NCI-H510A treated with DMSO at 0.1 percent for 48 hours (cell line): ENCODE data around the gene DEPDC7.
A peak's percentile ranks its signal among the peaks of the same experiment; 100 is the strongest.
"Not testable (repeated sequence)": the region's sequence is repeated elsewhere in the genome, so short reads cannot be mapped to it uniquely, and the experiment has no call there.

Experiments
- DNase-seq: peaks from one replicate; lab custom pipeline; 2025; lab: John Stamatoyannopoulos, UW

DEPDC7 gene

GRCh38 chr11:33025339-33025722 is 9.7 kb downstream of the DEPDC7 start:
- DNase-seq: no peak

- DNase-seq: no peak
Observed at GRCh38 chr11:33027233-33027632, 11.6 kb downstream of the DEPDC7 start.

DNA sequence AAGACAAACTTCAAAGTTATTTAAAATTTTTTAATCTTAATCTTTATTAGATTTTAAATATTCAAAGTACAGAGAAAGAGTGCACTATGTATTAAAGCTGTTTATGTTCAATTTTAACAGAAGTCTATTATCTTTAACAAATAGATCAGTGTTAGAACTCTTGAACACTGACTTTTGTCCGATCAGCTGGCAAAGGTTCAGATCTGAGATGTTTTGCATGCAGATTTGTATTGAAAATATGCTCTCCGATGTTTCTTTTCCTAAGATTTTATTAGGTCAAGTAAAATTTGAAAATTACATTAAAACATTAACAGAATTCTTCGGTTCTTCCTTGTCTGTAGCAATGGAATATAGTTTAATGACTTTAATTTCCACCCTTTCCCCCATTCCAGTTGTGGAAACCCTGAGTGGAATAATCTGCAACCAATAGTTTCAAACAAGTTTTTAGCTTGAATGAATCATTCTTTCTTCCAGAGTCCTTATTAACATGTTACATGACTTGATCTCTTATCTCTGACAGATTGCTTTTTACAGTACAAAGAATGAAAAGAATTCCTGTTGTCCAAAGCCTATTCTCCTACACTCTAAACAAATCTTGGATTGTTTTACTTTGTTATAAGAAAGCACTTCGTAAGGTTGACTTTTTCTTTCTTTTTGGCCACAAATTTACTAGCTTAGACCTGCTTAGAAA is 12.3 kb downstream of the DEPDC7 start:
- DNase-seq: no peak

GRCh38 chr11:33028537-33028914 is 12.8 kb downstream of the DEPDC7 start:
- DNase-seq: no peak

- not testable (repeated sequence) for DNase-seq
Observed at GRCh38 chr11:33029218-33029617, 13.5 kb downstream of the DEPDC7 start.

DNA sequence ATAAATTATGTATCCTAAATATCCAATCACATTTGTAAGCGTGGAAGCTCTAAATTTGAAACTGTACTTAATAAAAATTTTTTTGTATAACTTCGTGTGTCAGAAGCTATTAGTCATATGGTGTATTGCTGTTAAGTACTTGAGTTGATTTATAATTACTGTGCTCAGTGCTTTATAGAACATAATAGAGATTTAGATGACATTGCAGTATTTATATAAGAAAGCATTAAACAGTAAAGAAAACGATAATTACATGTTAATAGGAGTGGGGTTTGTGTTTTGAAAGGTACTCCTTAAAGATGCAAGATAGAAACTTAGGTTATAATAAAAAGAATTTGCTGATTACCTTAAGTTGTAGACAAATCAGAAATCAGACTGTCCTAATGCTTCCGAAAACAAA is 17.8 kb downstream of the DEPDC7 start:
- DNase-seq: no peak

DNA sequence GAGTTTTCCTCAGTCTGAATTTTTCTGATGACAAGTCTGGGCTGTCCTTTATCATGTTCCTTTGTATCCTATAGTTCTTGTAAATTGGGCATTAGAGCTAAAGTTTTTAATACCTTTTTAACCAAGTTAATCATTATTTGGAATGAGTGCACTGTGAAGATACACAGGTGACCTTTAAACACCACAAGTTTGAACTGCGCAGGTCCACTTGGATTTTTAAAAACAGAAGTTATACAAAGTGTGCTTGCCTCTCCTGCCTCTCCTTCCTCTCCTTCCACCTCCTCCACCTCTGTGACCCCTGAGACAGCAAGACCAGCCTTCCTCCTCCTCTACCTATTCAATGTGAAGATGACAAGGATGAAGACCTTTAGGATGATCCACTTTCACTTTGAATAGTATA is 19.3 kb downstream of the DEPDC7 start:
- DNase-seq: no peak

DNA sequence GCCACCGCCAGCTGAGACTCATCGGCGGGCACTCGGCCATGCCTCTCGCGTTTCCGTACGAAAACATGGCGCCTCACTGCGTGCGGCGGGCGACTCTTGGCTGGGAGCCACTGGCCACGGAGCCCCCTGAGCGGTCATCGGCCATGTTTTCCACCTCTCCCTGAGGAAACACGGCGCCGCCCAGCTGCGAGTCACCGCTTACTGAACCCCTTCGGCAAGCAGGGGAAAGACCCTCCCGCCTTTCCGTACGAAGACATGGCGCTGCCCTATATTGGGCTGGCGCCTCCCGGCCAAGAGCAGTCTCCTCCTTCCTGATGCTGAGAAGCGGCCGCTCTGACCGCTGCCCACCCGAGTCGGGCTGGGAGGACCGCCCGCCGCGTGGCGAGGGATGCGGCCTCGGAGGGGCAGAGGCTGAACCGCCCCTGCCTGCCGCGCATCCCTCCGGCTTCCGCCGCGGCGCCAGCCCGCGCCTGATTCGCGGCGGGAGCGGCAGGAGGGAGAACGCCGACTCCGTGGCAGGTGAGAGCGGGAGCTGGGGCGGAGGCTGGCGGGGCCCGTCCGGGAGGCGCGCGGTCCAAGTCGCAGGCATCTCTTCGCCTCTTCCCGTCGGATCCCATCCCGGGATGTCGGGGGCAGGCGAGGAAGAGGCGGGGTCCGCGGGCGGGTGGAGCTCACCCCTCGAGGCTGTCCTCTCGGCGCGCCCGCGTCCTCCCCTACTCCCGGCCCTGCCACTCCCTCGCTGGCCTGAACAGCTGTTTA is 23.8 kb downstream of the DEPDC7 start, which contains the start of gene TCP11L1:
TSS of gene TCP11L1 (plus strand) at position 299 of the 759 bp plus-strand sequence. CDS start 4,202 bp downstream, outside the sequence.
- peak; percentile 86 for DNase-seq

- DNase-seq: peak; percentile 34
Observed at GRCh38 chr11:33040033-33040861, 24.6 kb downstream of the DEPDC7 start.

- no peak for DNase-seq
Observed at GRCh38 chr11:33040862-33041453, 25.3 kb downstream of the DEPDC7 start.

GRCh38 chr11:33043221-33043830 is 27.6 kb downstream of the DEPDC7 start:
- no peak for DNase-seq

DNA sequence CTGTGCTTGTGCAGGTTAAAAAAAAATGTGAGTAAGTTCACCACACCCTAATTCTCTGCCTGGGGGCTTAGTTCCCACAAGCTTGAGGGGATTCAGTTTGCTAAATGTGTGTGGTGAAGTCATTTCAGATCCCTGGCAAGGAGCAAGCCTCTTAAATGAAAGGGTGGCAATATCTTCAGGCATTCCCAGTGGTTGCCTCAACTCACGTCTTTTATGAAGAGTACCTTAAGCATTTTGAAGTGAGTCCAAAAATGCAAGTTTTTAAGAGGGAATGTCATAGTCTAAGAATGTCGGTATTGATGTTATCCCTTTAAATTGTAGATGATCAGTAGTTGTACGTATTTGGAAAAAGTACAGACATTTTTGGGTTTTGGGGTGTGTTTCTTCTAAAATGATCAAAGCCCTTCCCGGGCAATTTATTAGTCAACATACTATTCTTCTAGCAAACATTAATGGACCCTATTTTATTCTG is 28.6 kb downstream of the DEPDC7 start:
- no peak for DNase-seq

DNA sequence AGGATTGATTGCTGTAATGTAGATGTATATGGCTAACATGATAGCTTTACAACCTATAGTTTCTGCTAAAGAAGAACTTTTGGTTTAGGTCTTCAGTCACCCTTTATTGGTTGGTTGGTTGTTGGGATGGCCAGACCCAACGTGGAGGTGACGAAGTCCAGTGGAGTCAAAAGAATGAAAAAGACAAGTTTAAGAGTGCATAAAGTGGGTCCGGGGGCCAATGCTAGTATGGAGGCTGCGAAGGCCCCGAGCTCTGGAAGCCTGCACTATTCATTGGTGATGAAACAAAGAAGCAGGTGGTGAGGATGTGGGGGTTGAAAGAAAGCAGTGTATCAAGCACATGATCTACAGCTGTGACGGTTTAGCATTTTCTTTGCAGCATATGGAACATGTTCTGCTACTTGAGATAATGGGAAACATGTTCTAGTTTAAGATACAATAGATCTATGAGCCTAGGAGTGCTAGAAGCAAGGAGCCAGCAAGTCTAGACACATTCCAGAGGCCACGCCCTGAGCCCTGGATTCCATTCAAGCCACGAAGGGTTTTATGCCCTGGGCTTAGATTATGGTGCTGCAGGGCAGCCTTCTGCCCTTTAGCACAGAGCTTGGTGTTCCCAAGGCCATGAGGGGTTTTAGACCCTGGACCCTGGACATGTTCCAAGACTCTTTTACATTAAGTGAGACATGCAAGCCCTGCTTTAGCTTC is 30.0 kb downstream of the DEPDC7 start:
- DNase-seq: no peak

GRCh38 chr11:33048701-33049100 is 33.0 kb downstream of the DEPDC7 start:
- DNase-seq: not testable (repeated sequence)

- not testable (repeated sequence) for DNase-seq
Observed at GRCh38 chr11:33049565-33050408, 34.1 kb downstream of the DEPDC7 start.

GRCh38 chr11:33052231-33052630 is 36.6 kb downstream of the DEPDC7 start:
- no peak for DNase-seq

DNA sequence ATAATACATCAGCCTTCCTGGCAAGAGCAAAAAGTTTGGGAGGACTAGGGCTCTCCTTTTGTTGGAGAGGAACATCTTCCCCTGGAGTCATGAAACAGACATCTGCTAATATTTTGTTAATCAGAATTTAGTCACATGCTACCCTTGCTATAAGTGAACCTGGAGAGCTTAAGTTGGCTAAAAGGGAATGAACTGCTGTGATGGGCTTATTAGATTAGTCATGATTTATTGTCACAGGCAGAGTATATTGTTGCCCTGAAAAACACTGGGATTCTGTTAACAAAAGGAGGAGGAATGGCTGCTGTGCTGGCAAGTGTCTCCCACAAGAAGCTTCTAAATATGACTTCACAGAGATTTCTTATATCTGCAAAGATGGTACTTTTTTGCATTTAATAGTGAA is 39.7 kb downstream of the DEPDC7 start:
- DNase-seq: no peak

DNA sequence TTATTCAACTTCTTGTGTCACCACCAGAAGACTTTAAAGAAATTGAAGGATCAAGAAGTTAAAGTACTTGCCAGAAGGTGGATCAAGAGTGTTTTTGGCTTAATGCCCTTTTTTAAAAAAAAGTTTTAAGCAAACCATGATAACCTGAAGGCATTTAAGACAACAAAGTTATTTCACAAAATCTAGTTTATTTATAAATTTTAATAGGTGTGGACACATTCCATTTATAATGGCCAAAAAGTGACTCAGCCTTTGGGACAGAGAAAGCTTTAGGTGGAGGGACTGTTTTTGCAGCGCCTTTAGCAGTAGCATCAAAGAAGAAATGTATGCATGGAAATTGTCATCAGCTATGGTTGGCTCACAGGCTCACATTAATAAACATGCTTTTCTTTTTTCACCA is 41.6 kb downstream of the DEPDC7 start:
- no peak for DNase-seq

DNA sequence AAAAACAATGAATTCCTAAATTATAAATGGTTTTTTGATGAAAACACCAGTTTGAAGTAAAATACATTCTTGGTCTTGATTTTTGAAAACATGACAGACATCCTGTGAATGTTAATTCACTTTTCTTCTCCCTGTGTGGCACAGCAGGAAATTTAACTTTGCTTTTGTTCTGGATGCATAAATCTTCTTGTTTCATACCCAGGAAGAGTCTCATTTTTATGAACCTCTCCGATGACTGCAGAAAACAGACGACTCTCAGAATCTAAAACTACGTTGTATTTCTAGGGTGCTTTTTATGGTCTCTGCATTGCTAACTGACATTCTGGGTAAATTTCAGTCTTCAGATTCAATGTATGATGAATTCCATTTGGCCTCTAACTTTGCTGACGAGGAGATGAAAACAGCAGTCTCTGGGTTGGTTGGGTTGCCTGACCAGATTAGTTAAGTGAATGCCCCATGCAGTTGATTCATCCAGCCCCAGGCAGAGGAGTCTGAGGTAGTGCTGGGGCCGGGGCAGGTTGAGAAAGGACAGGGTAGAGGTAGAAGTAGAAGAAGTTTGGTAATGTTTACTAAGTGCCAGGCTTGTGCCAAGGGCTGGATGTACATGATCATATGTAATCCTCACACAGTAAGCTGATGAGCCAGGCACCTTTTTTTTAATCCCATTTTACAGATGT is 43.8 kb downstream of the DEPDC7 start:
- no peak for DNase-seq
